ENCODE data around the gene POLR3E. TPM values are rescaled to one million over a fixed set of nuclear protein-coding genes. Genes with fewer than 3 reads are reported as not detected.
A peak's percentile ranks its signal among the peaks of the same experiment; 100 is the strongest.

POLR3E gene
- total RNA-seq, 1 donor from 2014 or later: 31.5 TPM

GRCh38 chr16:22374311-22375116 is 77.3 kb downstream of the POLR3E start, which contains the start of gene CDR2:
TSS of gene CDR2 (minus strand) at chr16:22374619. CDS start at chr16:22374309, 310 bp downstream.
- Mint-ChIP-seq H3K27ac (ENCODE audit: unreplicated experiment) (peak within 1 kb of the TSS; percentile 81), H3K27me3 (ENCODE audit: unreplicated experiment) (peaks cover 3% of the 10 kb centered on the region), H3K36me3 (ENCODE audit: unreplicated experiment) (no peaks in the 10 kb centered on the region), H3K9me3 (ENCODE audit: unreplicated experiment) (no peaks in the 10 kb centered on the region), H3K4me3 (ENCODE audit: unreplicated experiment) (peak within 1 kb of the TSS; percentile 95), H3K4me1 (ENCODE audit: low read depth, unreplicated experiment) (no peaks in the 10 kb centered on the region)
- DNase-seq: peak; percentile 98
- TF ChIP-seq CTCF (IDR thresholded peaks at IDR 0.05; ENCODE audit: partially characterized antibody, unreplicated experiment): no peak

GRCh38 chr16:22375117-22375962 is 78.1 kb downstream of the POLR3E start:
- no peaks in the 10 kb centered on the region for H3K9me3 Mint-ChIP-seq (ENCODE audit: unreplicated experiment)
- H3K27me3 Mint-ChIP-seq (ENCODE audit: unreplicated experiment): peaks cover 3% of the 10 kb centered on the region
- no peaks in the 10 kb centered on the region for H3K36me3 Mint-ChIP-seq (ENCODE audit: unreplicated experiment)
- peak overlapping the region; percentile 95 for H3K4me3 Mint-ChIP-seq (ENCODE audit: unreplicated experiment)
- no peak for DNase-seq
- TF ChIP-seq CTCF (IDR thresholded peaks at IDR 0.05; ENCODE audit: partially characterized antibody, unreplicated experiment): no peak
- no peaks in the 10 kb centered on the region for H3K4me1 Mint-ChIP-seq (ENCODE audit: low read depth, unreplicated experiment)
- H3K27ac Mint-ChIP-seq (ENCODE audit: unreplicated experiment): no peak overlapping the region

GRCh38 chr16:22375963-22376640 is 78.9 kb downstream of the POLR3E start:
- peak overlapping the region; percentile 10 for H3K4me3 Mint-ChIP-seq (ENCODE audit: unreplicated experiment)
- TF ChIP-seq CTCF (IDR thresholded peaks at IDR 0.05; ENCODE audit: partially characterized antibody, unreplicated experiment): no peak
- no peaks in the 10 kb centered on the region for H3K4me1 Mint-ChIP-seq (ENCODE audit: low read depth, unreplicated experiment)
- H3K27me3 Mint-ChIP-seq (ENCODE audit: unreplicated experiment): peaks cover 3% of the 10 kb centered on the region
- no peaks in the 10 kb centered on the region for H3K9me3 Mint-ChIP-seq (ENCODE audit: unreplicated experiment)
- H3K36me3 Mint-ChIP-seq (ENCODE audit: unreplicated experiment): no peaks in the 10 kb centered on the region
- no peak for DNase-seq
- no peak overlapping the region for H3K27ac Mint-ChIP-seq (ENCODE audit: unreplicated experiment)

GRCh38 chr16:22379656-22380055 is 82.4 kb downstream of the POLR3E start:
- Mint-ChIP-seq H3K36me3 (ENCODE audit: unreplicated experiment) (no peaks in the 10 kb centered on the region), H3K4me1 (ENCODE audit: low read depth, unreplicated experiment) (no peaks in the 10 kb centered on the region), H3K9me3 (ENCODE audit: unreplicated experiment) (no peaks in the 10 kb centered on the region), H3K4me3 (ENCODE audit: unreplicated experiment) (no peak overlapping the region), H3K27ac (ENCODE audit: unreplicated experiment) (no peak overlapping the region), H3K27me3 (ENCODE audit: unreplicated experiment) (peaks cover under 1% of the 10 kb centered on the region)
- no peak for TF ChIP-seq CTCF (IDR thresholded peaks at IDR 0.05; ENCODE audit: partially characterized antibody, unreplicated experiment)
- no peak for DNase-seq
